ENCODE results near the gene ZNF619.

Gene ZNF619

DNA sequence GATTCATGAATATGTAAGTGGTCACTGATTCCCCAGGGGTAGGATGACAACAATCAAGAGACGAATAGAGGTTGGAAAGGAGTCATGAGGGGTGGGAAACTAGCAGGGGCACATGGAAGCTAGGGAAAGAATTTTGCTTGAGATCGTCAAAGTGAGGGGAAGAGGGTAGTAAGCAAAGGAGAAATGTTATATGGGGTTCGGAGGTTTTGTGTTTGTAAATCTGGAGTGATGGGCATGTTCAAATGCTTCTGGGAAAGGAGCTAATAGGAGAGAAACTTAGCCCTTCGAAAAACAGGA, 11.9 kb upstream of the ZNF619 start:
- H3K4me1 ChIP-seq (ENCODE audit: control insufficient read depth in 2 of 2, insufficient read depth in 1 of 2, low read depth in 1 of 2, low read length in 2 of 2), result no peaks in the 10 kb centered on the region
- H4K8ac ChIP-seq (ENCODE audit: low read depth, low read length), result no peak overlapping the region
- DNase-seq (ENCODE audit: low spot score), result no peak
- no peaks in the 10 kb centered on the region for H3K79me1 ChIP-seq (ENCODE audit: low read depth, low read length)
- H2BK12ac ChIP-seq (ENCODE audit: low read length), result no peak overlapping the region
- no peak overlapping the region for H3K4me3 ChIP-seq (ENCODE audit: low read length in 2 of 2)
- no peak overlapping the region for H3K4me2 ChIP-seq (ENCODE audit: insufficient read depth, low read length, poor library complexity, severe bottlenecking)
- no peak overlapping the region for H3K9ac ChIP-seq (ENCODE audit: low read depth, low read length, poor library complexity)
- peaks cover 30 to 72% of the 10 kb centered on the region in 2 donors for H3K36me3 ChIP-seq (replicated peaks in 1 of 2; ENCODE audit: control insufficient read depth in 2 of 2, insufficient read depth in 2 of 2, low read length in 2 of 2)
- H2BK15ac ChIP-seq (ENCODE audit: low read length), result no peak overlapping the region
- no peak overlapping the region for H3K18ac ChIP-seq (ENCODE audit: low read length)
- no peak overlapping the region for H2AFZ ChIP-seq (ENCODE audit: low read length)
- no peak overlapping the region for H2AK5ac ChIP-seq (ENCODE audit: low read depth, low read length)
- no peak overlapping the region for H3K23ac ChIP-seq (ENCODE audit: low read depth, low read length, poor library complexity)
- no peak overlapping the region for H3K4ac ChIP-seq (ENCODE audit: low read length)
- no peak overlapping the region for H2BK5ac ChIP-seq (ENCODE audit: low read length)
- no peak overlapping the region for H3K27ac ChIP-seq (replicated peaks; ENCODE audit: low read length)
- no peaks in the 10 kb centered on the region for H3K9me3 ChIP-seq (replicated peaks in 1 of 2; ENCODE audit: control insufficient read depth in 2 of 2, insufficient read depth in 1 of 2, low read depth in 1 of 2, low read length in 2 of 2)
- H3K14ac ChIP-seq (ENCODE audit: low read length), result no peak overlapping the region
- H2BK120ac ChIP-seq (ENCODE audit: low read depth, low read length), result no peak overlapping the region
- H4K91ac ChIP-seq (ENCODE audit: low read depth, low read length, poor library complexity), result no peak overlapping the region
- 100% methylated on average over 1 of the region's 4 CpGs; no CpG with 5 or more reads in 1 of the 2 donors for whole genome bisulfite sequencing, 2 donors (ENCODE audit: extremely low coverage in 2 of 2, insufficient read length in 2 of 2, insufficient replicate concordance in 1 of 2)
- H3K27me3 ChIP-seq (ENCODE audit: control insufficient read depth in 3 of 3, insufficient read depth in 3 of 3, low read depth in 1 of 3, low read length in 3 of 3), result no peaks in the 10 kb centered on the region

GRCh38 chr3:40465456-40465855, 11.5 kb upstream of the ZNF619 start:
- WGBS, 2 donors (ENCODE audit: extremely low coverage in 2 of 2, insufficient read length in 2 of 2, insufficient replicate concordance in 1 of 2), result no CpG with 5 or more reads among the region's 2 CpGs
- H3K14ac ChIP-seq (ENCODE audit: low read length), result peak overlapping the region; percentile 44
- peaks cover 27 to 69% of the 10 kb centered on the region in 2 donors for H3K36me3 ChIP-seq (replicated peaks in 1 of 2; ENCODE audit: control insufficient read depth in 2 of 2, insufficient read depth in 2 of 2, low read length in 2 of 2)
- no peak overlapping the region for H3K4me2 ChIP-seq (ENCODE audit: insufficient read depth, low read length, poor library complexity, severe bottlenecking)
- no peak overlapping the region for H3K18ac ChIP-seq (ENCODE audit: low read length)
- no peak overlapping the region for H3K4ac ChIP-seq (ENCODE audit: low read length)
- no peak overlapping the region for H4K8ac ChIP-seq (ENCODE audit: low read depth, low read length)
- no peak overlapping the region for H2AK5ac ChIP-seq (ENCODE audit: low read depth, low read length)
- no peaks in the 10 kb centered on the region for H3K79me1 ChIP-seq (ENCODE audit: low read depth, low read length)
- no peak overlapping the region for H2BK120ac ChIP-seq (ENCODE audit: low read depth, low read length)
- H2AFZ ChIP-seq (ENCODE audit: low read length), result no peak overlapping the region
- H3K4me3 ChIP-seq (ENCODE audit: low read length in 2 of 2), result no peak overlapping the region
- no peak overlapping the region for H2BK12ac ChIP-seq (ENCODE audit: low read length)
- no peak overlapping the region for H3K23ac ChIP-seq (ENCODE audit: low read depth, low read length, poor library complexity)
- H3K9me3 ChIP-seq (replicated peaks in 1 of 2; ENCODE audit: control insufficient read depth in 2 of 2, insufficient read depth in 1 of 2, low read depth in 1 of 2, low read length in 2 of 2), result no peaks in the 10 kb centered on the region
- H3K9ac ChIP-seq (ENCODE audit: low read depth, low read length, poor library complexity), result no peak overlapping the region
- H3K27me3 ChIP-seq (ENCODE audit: control insufficient read depth in 3 of 3, insufficient read depth in 3 of 3, low read depth in 1 of 3, low read length in 3 of 3), result no peaks in the 10 kb centered on the region
- no peak overlapping the region for H2BK5ac ChIP-seq (ENCODE audit: low read length)
- H3K4me1 ChIP-seq (ENCODE audit: control insufficient read depth in 2 of 2, insufficient read depth in 1 of 2, low read depth in 1 of 2, low read length in 2 of 2), result no peaks in the 10 kb centered on the region
- H3K27ac ChIP-seq (replicated peaks; ENCODE audit: low read length), result no peak overlapping the region
- no peak overlapping the region for H4K91ac ChIP-seq (ENCODE audit: low read depth, low read length, poor library complexity)
- H2BK15ac ChIP-seq (ENCODE audit: low read length), result no peak overlapping the region
- no peak for DNase-seq (ENCODE audit: low spot score)

- Histone ChIP-seq H3K27ac (replicated peaks; ENCODE audit: low read length) (no peak overlapping the region), H4K91ac (ENCODE audit: low read depth, low read length, poor library complexity) (no peak overlapping the region), H4K8ac (ENCODE audit: low read depth, low read length) (no peak overlapping the region), H3K9me3 (replicated peaks in 1 of 2; ENCODE audit: control insufficient read depth in 2 of 2, insufficient read depth in 1 of 2, low read depth in 1 of 2, low read length in 2 of 2) (no peaks in the 10 kb centered on the region), H2BK12ac (ENCODE audit: low read length) (no peak overlapping the region), H3K9ac (ENCODE audit: low read depth, low read length, poor library complexity) (no peak overlapping the region), H2AFZ (ENCODE audit: low read length) (no peak overlapping the region), H3K79me1 (ENCODE audit: low read depth, low read length) (no peaks in the 10 kb centered on the region), H2BK15ac (ENCODE audit: low read length) (no peak overlapping the region), H3K4me1 (ENCODE audit: control insufficient read depth in 2 of 2, insufficient read depth in 1 of 2, low read depth in 1 of 2, low read length in 2 of 2) (no peaks in the 10 kb centered on the region), H3K18ac (ENCODE audit: low read length) (no peak overlapping the region), H2BK5ac (ENCODE audit: low read length) (no peak overlapping the region), H3K36me3 (replicated peaks in 1 of 2; ENCODE audit: control insufficient read depth in 2 of 2, insufficient read depth in 2 of 2, low read length in 2 of 2) (peaks cover 16 to 43% of the 10 kb centered on the region in 2 donors), H3K4me2 (ENCODE audit: insufficient read depth, low read length, poor library complexity, severe bottlenecking) (no peak overlapping the region), H3K23ac (ENCODE audit: low read depth, low read length, poor library complexity) (no peak overlapping the region), H3K4ac (ENCODE audit: low read length) (no peak overlapping the region), H2AK5ac (ENCODE audit: low read depth, low read length) (no peak overlapping the region), H3K27me3 (ENCODE audit: control insufficient read depth in 3 of 3, insufficient read depth in 3 of 3, low read depth in 1 of 3, low read length in 3 of 3) (no peaks in the 10 kb centered on the region), H2BK120ac (ENCODE audit: low read depth, low read length) (no peak overlapping the region), H3K4me3 (ENCODE audit: low read length in 2 of 2) (no peak overlapping the region), H3K14ac (ENCODE audit: low read length) (no peak overlapping the region)
- WGBS, 2 donors (ENCODE audit: extremely low coverage in 2 of 2, insufficient read length in 2 of 2, insufficient replicate concordance in 1 of 2), result no CpG with 5 or more reads among the region's 4 CpGs
- DNase-seq (ENCODE audit: low spot score), result no peak
Measured at GRCh38 chr3:40468018-40468417, 8.9 kb upstream of the ZNF619 start.

GRCh38 chr3:40470701-40471100, 6.2 kb upstream of the ZNF619 start:
- Histone ChIP-seq H3K27me3 (ENCODE audit: control insufficient read depth in 3 of 3, insufficient read depth in 3 of 3, low read depth in 1 of 3, low read length in 3 of 3) (no peaks in the 10 kb centered on the region), H4K91ac (ENCODE audit: low read depth, low read length, poor library complexity) (no peak overlapping the region), H3K4me1 (ENCODE audit: control insufficient read depth in 2 of 2, insufficient read depth in 1 of 2, low read depth in 1 of 2, low read length in 2 of 2) (no peaks in the 10 kb centered on the region), H3K79me1 (ENCODE audit: low read depth, low read length) (no peaks in the 10 kb centered on the region), H3K4me3 (ENCODE audit: low read length in 2 of 2) (no peak overlapping the region), H2AFZ (ENCODE audit: low read length) (no peak overlapping the region), H2AK5ac (ENCODE audit: low read depth, low read length) (no peak overlapping the region), H3K27ac (replicated peaks; ENCODE audit: low read length) (no peak overlapping the region), H3K9ac (ENCODE audit: low read depth, low read length, poor library complexity) (no peak overlapping the region), H3K36me3 (replicated peaks in 1 of 2; ENCODE audit: control insufficient read depth in 2 of 2, insufficient read depth in 2 of 2, low read length in 2 of 2) (peaks cover 7 to 17% of the 10 kb centered on the region in 2 donors), H2BK120ac (ENCODE audit: low read depth, low read length) (no peak overlapping the region), H4K8ac (ENCODE audit: low read depth, low read length) (no peak overlapping the region), H3K4ac (ENCODE audit: low read length) (no peak overlapping the region), H2BK15ac (ENCODE audit: low read length) (no peak overlapping the region), H3K4me2 (ENCODE audit: insufficient read depth, low read length, poor library complexity, severe bottlenecking) (no peak overlapping the region), H2BK5ac (ENCODE audit: low read length) (no peak overlapping the region), H3K14ac (ENCODE audit: low read length) (no peak overlapping the region), H3K23ac (ENCODE audit: low read depth, low read length, poor library complexity) (no peak overlapping the region), H3K18ac (ENCODE audit: low read length) (no peak overlapping the region), H2BK12ac (ENCODE audit: low read length) (no peak overlapping the region), H3K9me3 (replicated peaks in 1 of 2; ENCODE audit: control insufficient read depth in 2 of 2, insufficient read depth in 1 of 2, low read depth in 1 of 2, low read length in 2 of 2) (no peaks in the 10 kb centered on the region)
- WGBS, 2 donors (ENCODE audit: extremely low coverage in 2 of 2, insufficient read length in 2 of 2, insufficient replicate concordance in 1 of 2), result no CpG with 5 or more reads among the region's 4 CpGs
- DNase-seq (ENCODE audit: low spot score), result no peak
